ENCODE results near the gene ZNF366.

DNA sequence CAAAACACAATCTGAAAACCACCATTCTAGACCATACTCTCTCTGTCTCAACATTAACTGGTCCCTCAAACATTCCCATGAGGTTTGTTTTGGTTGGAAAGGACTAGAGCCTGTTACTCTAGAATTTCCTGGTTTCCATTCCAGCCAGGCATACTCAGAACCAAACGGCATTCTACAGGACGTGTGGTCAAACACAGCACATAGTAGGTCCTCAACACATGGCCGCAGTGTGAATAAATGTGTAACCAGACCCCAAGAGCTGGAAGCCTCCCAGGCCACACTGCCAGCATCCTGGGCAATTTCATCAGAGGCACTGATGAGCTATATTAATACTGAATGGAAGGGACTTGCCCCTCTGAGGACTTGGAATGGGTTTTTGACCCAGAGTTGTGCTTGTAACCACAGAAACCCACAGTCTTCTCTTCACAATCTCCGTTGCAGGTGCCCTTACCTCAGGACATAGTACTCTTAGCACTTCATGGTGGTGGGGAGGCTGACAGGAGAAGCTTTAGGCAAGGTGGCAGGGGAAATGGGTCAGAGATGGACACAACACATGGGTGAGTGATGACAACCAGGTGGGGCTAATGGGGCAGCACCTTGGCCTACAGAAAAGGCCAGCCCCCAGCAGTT lies 66.0 kb downstream of the ZNF366 start:
- TF ChIP-seq CTCF (IDR thresholded peaks at IDR 0.05; ENCODE audit: insufficient read depth, low read length), result no peak
- TF ChIP-seq POLR2AphosphoS5 (IDR thresholded peaks at IDR 0.05; ENCODE audit: low read depth), result no peak
- TF ChIP-seq, protein P1, sequence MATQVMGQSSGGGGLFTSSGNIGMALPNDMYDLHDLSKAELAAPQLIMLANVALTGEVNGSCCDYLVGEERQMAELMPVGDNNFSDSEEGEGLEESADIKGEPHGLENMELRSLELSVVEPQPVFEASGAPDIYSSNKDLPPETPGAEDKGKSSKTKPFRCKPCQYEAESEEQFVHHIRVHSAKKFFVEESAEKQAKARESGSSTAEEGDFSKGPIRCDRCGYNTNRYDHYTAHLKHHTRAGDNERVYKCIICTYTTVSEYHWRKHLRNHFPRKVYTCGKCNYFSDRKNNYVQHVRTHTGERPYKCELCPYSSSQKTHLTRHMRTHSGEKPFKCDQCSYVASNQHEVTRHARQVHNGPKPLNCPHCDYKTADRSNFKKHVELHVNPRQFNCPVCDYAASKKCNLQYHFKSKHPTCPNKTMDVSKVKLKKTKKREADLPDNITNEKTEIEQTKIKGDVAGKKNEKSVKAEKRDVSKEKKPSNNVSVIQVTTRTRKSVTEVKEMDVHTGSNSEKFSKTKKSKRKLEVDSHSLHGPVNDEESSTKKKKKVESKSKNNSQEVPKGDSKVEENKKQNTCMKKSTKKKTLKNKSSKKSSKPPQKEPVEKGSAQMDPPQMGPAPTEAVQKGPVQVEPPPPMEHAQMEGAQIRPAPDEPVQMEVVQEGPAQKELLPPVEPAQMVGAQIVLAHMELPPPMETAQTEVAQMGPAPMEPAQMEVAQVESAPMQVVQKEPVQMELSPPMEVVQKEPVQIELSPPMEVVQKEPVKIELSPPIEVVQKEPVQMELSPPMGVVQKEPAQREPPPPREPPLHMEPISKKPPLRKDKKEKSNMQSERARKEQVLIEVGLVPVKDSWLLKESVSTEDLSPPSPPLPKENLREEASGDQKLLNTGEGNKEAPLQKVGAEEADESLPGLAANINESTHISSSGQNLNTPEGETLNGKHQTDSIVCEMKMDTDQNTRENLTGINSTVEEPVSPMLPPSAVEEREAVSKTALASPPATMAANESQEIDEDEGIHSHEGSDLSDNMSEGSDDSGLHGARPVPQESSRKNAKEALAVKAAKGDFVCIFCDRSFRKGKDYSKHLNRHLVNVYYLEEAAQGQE (IDR thresholded peaks at IDR 0.05; ENCODE audit: insufficient replicate concordance, low read depth), result no peak
- no peak for TF ChIP-seq SPI1 (IDR thresholded peaks at IDR 0.05; ENCODE audit: borderline replicate concordance, low read depth)
